Trophoblast cell (in vitro differentiated cells and primary cell): ENCODE results near the gene PALLD.

Experiments used
- DNase-seq, 2 donors: peaks; one replicate each; pipeline ENCODE4 v3.0.0-alpha.2; 2016
- H2AFZ ChIP-seq: 2 replicates; pipeline ENCODE4 v1.6.1; 2013; ENCODE audit warnings: low read length, moderate library complexity, mild to moderate bottlenecking; ENCODE audit not compliant: insufficient read depth, poor library complexity
- H2AK5ac ChIP-seq: 2 replicates; pipeline ENCODE4 v1.6.1; 2013; ENCODE audit warnings: mild to moderate bottlenecking, low read length
- H2BK120ac ChIP-seq: 2 replicates; pipeline ENCODE4 v1.6.1; 2013; ENCODE audit warnings: low read length, mild to moderate bottlenecking, moderate library complexity; ENCODE audit not compliant: insufficient read depth, poor library complexity
- H2BK12ac ChIP-seq: 2 replicates; pipeline ENCODE4 v1.6.1; 2013; ENCODE audit warnings: mild to moderate bottlenecking, low read length, moderate library complexity
- H2BK5ac ChIP-seq: 2 replicates; pipeline ENCODE4 v1.6.1; 2013; ENCODE audit warnings: low read length, low read depth, moderate library complexity, mild to moderate bottlenecking; ENCODE audit not compliant: poor library complexity
- H3K14ac ChIP-seq: 2 replicates; pipeline ENCODE4 v1.6.1; 2013; ENCODE audit warnings: mild to moderate bottlenecking, low read length
- H3K18ac ChIP-seq: 2 replicates; pipeline ENCODE4 v1.6.1; 2013; ENCODE audit warnings: mild to moderate bottlenecking, low read length
- H3K23ac ChIP-seq: 2 replicates; pipeline ENCODE4 v1.6.1; 2013; ENCODE audit warnings: low read length
- H3K27ac ChIP-seq: 2 replicates; pipeline ENCODE4 v1.5.1; 2013; ENCODE audit warnings: low read depth, mild to moderate bottlenecking, inconsistent platforms, low read length, moderate library complexity
- H3K27me3 ChIP-seq: 2 replicates; pipeline ENCODE4 v1.6.1; 2013; ENCODE audit warnings: inconsistent platforms, mild to moderate bottlenecking, low read length, moderate library complexity; ENCODE audit not compliant: insufficient read depth
- H3K36me3 ChIP-seq, 2 experiments: 1 replicate in 1 of 2; 2 replicates in 1 of 2; pipeline ENCODE4 v1.6.1; 2013; ENCODE audit warnings: low read length in 2 of 2, mild to moderate bottlenecking in 2 of 2, moderate library complexity in 1 of 2; ENCODE audit not compliant: insufficient read depth in 2 of 2, control insufficient read depth in 1 of 2
- H3K4ac ChIP-seq: 2 replicates; pipeline ENCODE4 v1.6.1; 2013; ENCODE audit warnings: low read depth, mild to moderate bottlenecking, low read length, moderate library complexity
- H3K4me1 ChIP-seq, 2 experiments: 1 replicate in 1 of 2; 2 replicates in 1 of 2; pipeline ENCODE4 v1.6.1; 2013; ENCODE audit warnings: low read length in 2 of 2, mild to moderate bottlenecking in 2 of 2, moderate library complexity in 1 of 2; ENCODE audit not compliant: insufficient read depth in 2 of 2, control insufficient read depth in 1 of 2
- H3K4me2 ChIP-seq: 2 replicates; pipeline ENCODE4 v1.6.1; 2013; ENCODE audit warnings: inconsistent platforms, mild to moderate bottlenecking, low read length, moderate library complexity
- H3K4me3 ChIP-seq: 2 replicates; pipeline ENCODE4 v1.5.1; 2013; ENCODE audit warnings: mild to moderate bottlenecking, low read depth, low read length, inconsistent platforms
- H3K79me1 ChIP-seq: one replicate; pipeline ENCODE4 v1.6.1; 2013; ENCODE audit warnings: low read length
- H3K79me2 ChIP-seq: 2 replicates; pipeline ENCODE4 v1.6.1; 2013; ENCODE audit warnings: low read length, mild to moderate bottlenecking; ENCODE audit not compliant: control insufficient read depth, insufficient read depth, poor library complexity
- H3K9ac ChIP-seq: 2 replicates; pipeline ENCODE4 v1.6.1; 2013; ENCODE audit warnings: mild to moderate bottlenecking, low read length
- H3K9me3 ChIP-seq: 2 replicates; pipeline ENCODE4 v1.6.1; 2013; ENCODE audit warnings: low read depth, mild to moderate bottlenecking, control low read depth, inconsistent platforms, low read length; ENCODE audit not compliant: insufficient read depth
- H4K12ac ChIP-seq: 2 replicates; pipeline ENCODE4 v1.6.1; 2013; ENCODE audit warnings: low read depth, mild to moderate bottlenecking, low read length, moderate library complexity
- H4K8ac ChIP-seq: 2 replicates; pipeline ENCODE4 v1.6.1; 2013; ENCODE audit warnings: low read depth, mild to moderate bottlenecking, low read length, moderate library complexity
- H4K91ac ChIP-seq: one replicate; pipeline ENCODE4 v1.6.1; 2013; ENCODE audit warnings: low read depth, mild to moderate bottlenecking, low read length, moderate library complexity
- WGBS: extraction: QIAGEN DNeasy Blood & Tissue Kit; methylation state at CpG from one replicate; pipeline ENCODE4 v1.1.7; 2013; ENCODE audit warnings: missing lambda C conversion rate; ENCODE audit not compliant: insufficient read length, insufficient coverage; ENCODE audit errors: extremely low coverage; 5-methylcytosine and 5-hydroxymethylcytosine counted together

The PALLD gene

GRCh38 chr4:168919706-168920324 lies 423.0 kb downstream of the PALLD start:
- H3K79me1 ChIP-seq: no peaks in the 10 kb centered on the region

DNA sequence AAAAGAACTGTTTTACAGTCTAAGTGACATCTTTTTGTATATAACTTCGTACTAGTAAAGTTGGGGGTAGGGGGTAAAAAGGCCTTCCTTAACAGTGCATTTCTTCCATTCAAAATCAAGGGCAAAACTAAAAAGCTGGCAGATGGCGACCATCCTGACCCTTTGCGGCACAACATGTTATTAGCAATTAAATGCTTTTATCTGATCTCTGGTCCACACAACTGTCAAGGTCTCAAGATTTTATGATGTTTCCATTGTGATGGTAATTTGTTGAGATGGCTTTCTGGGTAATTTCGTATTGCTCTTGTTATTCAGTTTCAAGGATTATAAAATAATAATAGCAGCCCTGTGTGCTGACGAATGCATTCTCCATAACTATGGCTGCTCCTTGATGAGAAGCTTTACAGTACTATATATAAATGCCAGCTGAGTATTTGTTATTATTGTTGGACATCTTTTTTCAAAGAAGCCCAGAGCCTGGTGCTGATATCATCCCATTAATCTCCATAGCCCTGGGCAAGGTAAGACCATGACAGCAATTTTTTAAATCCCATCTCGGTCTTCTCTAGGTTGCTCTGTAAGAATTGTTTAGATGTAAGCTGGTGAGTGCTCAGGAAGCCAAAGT lies 423.7 kb downstream of the PALLD start:
- Histone ChIP-seq H3K36me3 (peaks cover 22 to 33% of the 10 kb centered on the region in 2 experiments), H3K4me3 (no peak overlapping the region), H2AFZ (no peak overlapping the region), H3K4ac (no peak overlapping the region), H3K4me1 (peaks cover 5 to 8% of the 10 kb centered on the region in 2 experiments), H3K9me3 (no peaks in the 10 kb centered on the region), H3K18ac (no peak overlapping the region), H3K23ac (no peak overlapping the region), H3K79me2 (no peaks in the 10 kb centered on the region), H3K27ac (no peak overlapping the region), H2AK5ac (no peak overlapping the region), H2BK12ac (no peak overlapping the region), H3K79me1 (no peaks in the 10 kb centered on the region), H4K8ac (no peak overlapping the region), H4K91ac (no peak overlapping the region), H3K4me2 (no peak overlapping the region), H3K14ac (no peak overlapping the region), H2BK5ac (no peak overlapping the region), H4K12ac (no peak overlapping the region), H2BK120ac (no peak overlapping the region), H3K9ac (no peak overlapping the region), H3K27me3 (no peaks in the 10 kb centered on the region)
- no CpG with 5 or more reads among the region's 6 CpGs for WGBS
- DNase-seq: no peak

More at GRCh38 chr4:168919706-168920324, 423.0 kb downstream of the PALLD start:
- no peak overlapping the region for H2BK12ac ChIP-seq
- peak overlapping the region; percentile 43 for H3K27ac ChIP-seq
- no peak overlapping the region for H3K4ac ChIP-seq
- no peak overlapping the region for H3K18ac ChIP-seq
- H2BK5ac ChIP-seq: no peak overlapping the region
- H3K79me2 ChIP-seq: no peaks in the 10 kb centered on the region
- H3K14ac ChIP-seq: no peak overlapping the region
- H4K8ac ChIP-seq: no peak overlapping the region
- no peak overlapping the region for H3K4me3 ChIP-seq
- H2BK120ac ChIP-seq: no peak overlapping the region
- H3K9me3 ChIP-seq: no peaks in the 10 kb centered on the region
- H4K12ac ChIP-seq: no peak overlapping the region
- no peak overlapping the region for H3K9ac ChIP-seq
- no peak overlapping the region for H2AK5ac ChIP-seq
- H3K36me3 ChIP-seq: peaks cover 21 to 28% of the 10 kb centered on the region in 2 experiments
- H3K27me3 ChIP-seq: no peaks in the 10 kb centered on the region
- no peak for DNase-seq
- no peak overlapping the region for H3K4me2 ChIP-seq
- no CpG with 5 or more reads among the region's 4 CpGs for WGBS
- H2AFZ ChIP-seq: no peak overlapping the region
- peaks cover 5 to 8% of the 10 kb centered on the region in 2 experiments for H3K4me1 ChIP-seq
- no peak overlapping the region for H3K23ac ChIP-seq
- H4K91ac ChIP-seq: no peak overlapping the region

- Histone ChIP-seq H3K27me3 (no peaks in the 10 kb centered on the region), H3K9ac (no peak overlapping the region), H3K4ac (no peak overlapping the region), H3K27ac (no peak overlapping the region), H3K9me3 (no peaks in the 10 kb centered on the region), H3K23ac (no peak overlapping the region), H2BK120ac (no peak overlapping the region), H3K18ac (no peak overlapping the region), H2BK12ac (no peak overlapping the region), H3K79me2 (no peaks in the 10 kb centered on the region), H4K91ac (no peak overlapping the region), H4K12ac (no peak overlapping the region), H2AFZ (no peak overlapping the region), H2BK5ac (no peak overlapping the region), H3K4me2 (no peak overlapping the region), H3K14ac (no peak overlapping the region), H3K4me1 (peaks cover 5 to 8% of the 10 kb centered on the region in 2 experiments), H3K36me3 (peaks cover 16 to 37% of the 10 kb centered on the region in 2 experiments), H3K4me3 (no peak overlapping the region), H4K8ac (no peak overlapping the region), H2AK5ac (no peak overlapping the region), H3K79me1 (no peaks in the 10 kb centered on the region)
- DNase-seq: peak; percentile 35 to 86
- no CpG with 5 or more reads among the region's 3 CpGs for WGBS
Observed at GRCh38 chr4:168923526-168924194, 426.8 kb downstream of the PALLD start.

DNA sequence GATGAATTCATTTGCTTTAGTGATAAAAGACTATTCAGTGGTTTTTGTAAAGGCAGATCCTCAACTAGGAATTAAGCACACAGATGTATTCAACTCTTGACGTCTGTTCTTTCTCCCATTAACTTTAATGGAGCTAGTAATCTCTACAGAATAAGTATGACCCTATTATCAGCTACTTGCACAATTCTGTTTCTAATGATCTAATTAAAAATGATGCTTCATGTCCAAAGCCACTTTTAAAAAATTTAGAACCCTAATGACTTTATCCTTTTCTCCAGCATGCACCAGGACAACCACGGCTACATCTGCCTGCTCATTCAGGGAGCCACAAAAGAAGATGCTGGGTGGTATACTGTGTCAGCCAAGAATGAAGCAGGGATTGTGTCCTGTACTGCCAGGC lies 427.8 kb downstream of the PALLD start:
- no peak overlapping the region for H3K4ac ChIP-seq
- peaks cover 4 to 5% of the 10 kb centered on the region in 2 experiments for H3K4me1 ChIP-seq
- H3K79me2 ChIP-seq: no peaks in the 10 kb centered on the region
- H4K12ac ChIP-seq: no peak overlapping the region
- H2BK120ac ChIP-seq: no peak overlapping the region
- H3K27me3 ChIP-seq: no peaks in the 10 kb centered on the region
- H3K18ac ChIP-seq: no peak overlapping the region
- H2AK5ac ChIP-seq: no peak overlapping the region
- no peak overlapping the region for H2BK5ac ChIP-seq
- no peaks in the 10 kb centered on the region for H3K9me3 ChIP-seq
- no CpG with 5 or more reads among the region's 2 CpGs for WGBS
- H3K4me2 ChIP-seq: no peak overlapping the region
- peaks cover 16 to 36% of the 10 kb centered on the region in 2 experiments for H3K36me3 ChIP-seq
- no peak overlapping the region for H2BK12ac ChIP-seq
- H3K9ac ChIP-seq: no peak overlapping the region
- no peak overlapping the region for H3K4me3 ChIP-seq
- no peaks in the 10 kb centered on the region for H3K79me1 ChIP-seq
- no peak overlapping the region for H3K23ac ChIP-seq
- no peak overlapping the region for H3K27ac ChIP-seq
- H4K91ac ChIP-seq: no peak overlapping the region
- no peak overlapping the region for H3K14ac ChIP-seq
- no peak for DNase-seq
- no peak overlapping the region for H4K8ac ChIP-seq
- no peak overlapping the region for H2AFZ ChIP-seq
